Heart left ventricle (tissue), 13 donors: ENCODE results near the gene CFAP77.

Experiments
- CTCF ChIP-seq, 12 donors: fragments of 200-600 bp; sonication (generic) in 4 of 12; IDR thresholded peaks; one replicate each; pipeline versions ENCODE4 v1.5.0 to v1.8.0; 2018 to 2022; ENCODE audit warnings: antibody characterized with exemption in 12 of 12, mild to moderate bottlenecking in 5 of 12
- POLR2A ChIP-seq, 2 donors: fragments of 450-650 bp; IDR thresholded peaks; one replicate each; pipeline ENCODE4 v1.6.1; 2017; ENCODE audit warnings: antibody characterized with exemption in 2 of 2, mild to moderate bottlenecking in 2 of 2, moderate library complexity in 2 of 2
- donor health status: ischemic (EF 13 %, LVEDD 7.1; RV severe dilation, severe dysfunction).
- donor health status: DM: no; HTN: yes; CAD: no.
- donor health status: DM: no; HTN: no; CAD: no.
- donor health status: ischemic (EF 25% LVEDD 6.9; RV normal size, moderate dysfunction).
- donor health status: ischemic (EF 25% LVEDD 5.7; RV mildly dilated, moderate dysfunction).
- donor health status: ischemic (EF 35%, LVEDD 5.7; RV mildly dilated, moderate dysfunction).
- donor health status: nonischemic (EF 11% LVEDD 7.7; RV severe dilation, severe dysfunction).
- donor health status: DM: yes; HTN: yes; CAD: no.
- donor health status: PGD.
- donor health status: ischemic (EF 29% LVEDD 5.4; RV normal size, mild dysfunction).
- donor health status: nonischemic (EF 23%, LVEDD 6.1; RV moderate dilation, normal function).

- TF ChIP-seq POLR2A (IDR thresholded peaks at IDR 0.05) (no peak), CTCF (IDR thresholded peaks at IDR 0.05) (no peak)
These were observed 89.2 kb downstream of the CFAP77 start for GRCh38 chr9:132499251-132499650.
